ENCODE measurements around the gene HOXB6. TPM values are rescaled to one million over a fixed set of nuclear protein-coding genes. Genes with fewer than 3 reads are reported as not detected.

HOXB6 gene
- total RNA-seq, 4 donors from 2014 or later = 34.3 to 98.4 (median 66.7) TPM

DNA sequence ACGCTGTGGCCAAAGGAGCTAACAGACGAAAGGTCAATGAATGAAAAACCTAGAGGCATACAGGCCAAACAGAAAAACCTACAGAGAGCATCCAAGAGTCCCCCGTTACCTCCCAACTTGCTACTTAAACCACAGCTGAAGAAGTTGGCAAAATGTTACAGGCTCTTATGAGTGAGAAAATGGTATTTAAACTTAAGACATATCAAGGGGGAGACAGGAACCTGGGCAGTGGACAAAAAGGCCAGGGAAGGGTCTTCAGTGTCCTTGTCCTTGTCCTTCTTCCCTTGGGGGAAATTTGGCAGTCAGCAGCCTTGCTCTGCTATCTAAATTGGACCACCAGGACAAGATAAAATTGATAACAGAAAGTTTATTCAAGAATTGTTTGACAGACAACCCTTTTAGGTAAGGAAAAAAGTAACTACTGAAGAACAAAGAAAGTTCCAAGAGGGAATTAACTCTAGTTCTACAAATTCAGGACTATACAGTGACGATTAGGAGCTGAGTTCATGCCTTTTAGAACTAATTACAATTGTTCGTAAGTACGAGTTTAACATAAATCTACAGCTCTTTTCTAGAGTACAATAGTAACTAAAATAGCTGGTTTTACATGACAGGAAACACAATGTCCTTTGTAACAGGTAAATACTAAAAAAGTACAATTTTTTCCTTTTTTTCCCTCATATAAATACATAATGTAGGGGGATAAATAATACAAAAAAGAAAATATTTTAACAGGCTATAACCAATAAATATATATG, 56.1 kb downstream of the HOXB6 start:
- DNase-seq = no peak
- TF ChIP-seq, protein P1, sequence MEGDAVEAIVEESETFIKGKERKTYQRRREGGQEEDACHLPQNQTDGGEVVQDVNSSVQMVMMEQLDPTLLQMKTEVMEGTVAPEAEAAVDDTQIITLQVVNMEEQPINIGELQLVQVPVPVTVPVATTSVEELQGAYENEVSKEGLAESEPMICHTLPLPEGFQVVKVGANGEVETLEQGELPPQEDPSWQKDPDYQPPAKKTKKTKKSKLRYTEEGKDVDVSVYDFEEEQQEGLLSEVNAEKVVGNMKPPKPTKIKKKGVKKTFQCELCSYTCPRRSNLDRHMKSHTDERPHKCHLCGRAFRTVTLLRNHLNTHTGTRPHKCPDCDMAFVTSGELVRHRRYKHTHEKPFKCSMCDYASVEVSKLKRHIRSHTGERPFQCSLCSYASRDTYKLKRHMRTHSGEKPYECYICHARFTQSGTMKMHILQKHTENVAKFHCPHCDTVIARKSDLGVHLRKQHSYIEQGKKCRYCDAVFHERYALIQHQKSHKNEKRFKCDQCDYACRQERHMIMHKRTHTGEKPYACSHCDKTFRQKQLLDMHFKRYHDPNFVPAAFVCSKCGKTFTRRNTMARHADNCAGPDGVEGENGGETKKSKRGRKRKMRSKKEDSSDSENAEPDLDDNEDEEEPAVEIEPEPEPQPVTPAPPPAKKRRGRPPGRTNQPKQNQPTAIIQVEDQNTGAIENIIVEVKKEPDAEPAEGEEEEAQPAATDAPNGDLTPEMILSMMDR (IDR thresholded peaks at IDR 0.05) = no peak
- no peak for TF ChIP-seq POLR2A (IDR thresholded peaks at IDR 0.05)
- no peak overlapping the region for H3K4me3 ChIP-seq
- H3K4me1 ChIP-seq = peaks cover 0 to 46% (median 0%) of the 10 kb centered on the region in 4 donors
- H3K9me3 ChIP-seq = no peaks in the 10 kb centered on the region
- peaks cover 0 to 23% (median 3%) of the 10 kb centered on the region in 3 donors for H3K36me3 ChIP-seq
- peak overlapping the region; percentile 40 to 96 (median 62) for H3K27ac ChIP-seq
- no peaks in the 10 kb centered on the region for H3K27me3 ChIP-seq

DNA sequence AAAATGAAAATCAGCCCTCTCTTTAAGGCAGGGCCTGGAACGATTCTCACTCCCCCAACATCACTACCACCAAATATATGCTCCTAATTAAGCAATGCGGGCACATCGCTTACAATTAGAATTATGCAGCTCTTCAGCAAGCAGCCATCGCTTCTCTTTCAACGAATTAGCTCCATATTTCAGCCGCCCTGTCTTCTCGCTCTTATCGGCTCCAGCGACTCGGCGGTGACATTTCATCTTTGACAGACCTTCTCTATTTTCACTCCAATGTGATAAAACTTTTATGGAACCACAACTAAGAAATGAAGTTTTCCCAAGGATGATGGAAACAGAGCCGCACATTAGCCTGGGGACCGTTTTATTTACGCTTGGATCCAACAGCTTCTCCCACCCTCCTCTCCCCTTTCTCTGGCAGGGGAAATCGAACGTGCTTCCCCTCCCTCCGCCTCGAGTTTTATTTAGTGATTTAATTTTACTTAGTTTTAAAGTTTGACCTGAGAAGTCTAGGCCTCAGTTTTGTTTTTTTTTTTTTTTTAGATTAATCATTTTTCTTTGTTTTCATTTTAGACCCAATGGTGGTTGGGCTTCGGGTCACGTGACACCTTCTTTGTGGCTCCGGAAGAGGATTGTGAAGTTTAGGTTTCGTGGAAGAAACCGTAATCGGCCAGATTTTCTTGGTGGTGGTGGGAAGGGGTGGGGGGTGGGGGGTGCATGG, 56.8 kb downstream of the HOXB6 start:
- H3K4me1 ChIP-seq = peaks cover 0 to 42% (median 2%) of the 10 kb centered on the region in 4 donors
- H3K4me3 ChIP-seq = peak overlapping the region in 1 of 4 donors; percentile 21
- peaks cover 0 to 23% (median 3%) of the 10 kb centered on the region in 3 donors for H3K36me3 ChIP-seq
- H3K27ac ChIP-seq = peak overlapping the region; percentile 58 to 96 (median 78)
- no peaks in the 10 kb centered on the region for H3K27me3 ChIP-seq
- peak in 2 of 3 donors; percentile 51 to 71 for DNase-seq
- TF ChIP-seq, protein P1 (IDR thresholded peaks at IDR 0.05) = no peak
- no peak for TF ChIP-seq POLR2A (IDR thresholded peaks at IDR 0.05)
- no peaks in the 10 kb centered on the region for H3K9me3 ChIP-seq

DNA sequence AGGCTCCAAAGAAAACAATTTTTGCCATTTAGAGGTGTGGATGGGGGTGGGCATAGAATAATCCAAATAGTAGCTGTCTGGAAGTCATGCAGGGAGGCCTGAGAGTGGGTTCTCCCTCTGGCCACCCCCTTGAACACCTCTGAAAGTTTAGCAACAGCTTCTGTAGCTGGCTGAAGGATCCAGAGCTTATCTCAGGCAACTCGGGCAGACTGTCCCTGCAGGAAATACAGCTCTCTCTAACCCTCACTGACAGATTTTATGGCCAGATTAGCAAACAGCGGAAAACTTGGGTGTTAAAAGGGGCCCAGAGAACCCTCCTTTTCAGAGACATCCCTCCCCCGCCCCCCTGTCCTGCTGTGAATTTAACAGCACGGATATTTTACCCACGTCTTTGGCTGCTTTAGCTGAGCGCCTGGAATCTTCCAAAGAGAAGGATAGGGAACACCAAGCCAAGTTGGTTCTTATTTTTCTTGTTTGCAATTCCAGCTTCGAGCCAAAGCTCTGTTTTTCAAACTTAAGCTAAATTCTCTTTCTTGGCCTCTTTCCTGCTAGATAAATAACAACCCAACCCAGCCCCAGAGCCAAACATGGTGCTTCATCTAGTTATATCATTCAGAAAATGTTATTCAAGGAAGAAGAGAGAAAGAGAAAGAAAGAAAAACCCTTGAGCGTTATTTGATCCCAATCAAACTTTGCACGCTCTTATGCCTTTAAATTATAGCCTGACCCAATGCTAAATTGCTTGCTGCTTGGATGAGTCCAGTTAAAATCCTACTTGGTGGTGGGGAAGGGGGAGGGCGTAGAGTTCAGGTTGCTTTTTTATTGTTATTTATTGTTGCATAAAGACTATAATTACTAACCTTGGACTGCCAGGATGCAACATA, 57.6 kb downstream of the HOXB6 start:
- TF ChIP-seq, protein P1 (IDR thresholded peaks at IDR 0.05) = no peak
- no peak for TF ChIP-seq POLR2A (IDR thresholded peaks at IDR 0.05)
- H3K27ac ChIP-seq = peak overlapping the region; percentile 58 to 96 (median 78)
- no peaks in the 10 kb centered on the region for H3K27me3 ChIP-seq
- H3K36me3 ChIP-seq = peaks cover 0 to 23% (median 3%) of the 10 kb centered on the region in 3 donors
- H3K4me3 ChIP-seq = peak overlapping the region in 1 of 4 donors; percentile 21
- DNase-seq = no peak
- no peaks in the 10 kb centered on the region for H3K9me3 ChIP-seq
- H3K4me1 ChIP-seq = peaks cover 0 to 36% (median 2%) of the 10 kb centered on the region in 4 donors

DNA sequence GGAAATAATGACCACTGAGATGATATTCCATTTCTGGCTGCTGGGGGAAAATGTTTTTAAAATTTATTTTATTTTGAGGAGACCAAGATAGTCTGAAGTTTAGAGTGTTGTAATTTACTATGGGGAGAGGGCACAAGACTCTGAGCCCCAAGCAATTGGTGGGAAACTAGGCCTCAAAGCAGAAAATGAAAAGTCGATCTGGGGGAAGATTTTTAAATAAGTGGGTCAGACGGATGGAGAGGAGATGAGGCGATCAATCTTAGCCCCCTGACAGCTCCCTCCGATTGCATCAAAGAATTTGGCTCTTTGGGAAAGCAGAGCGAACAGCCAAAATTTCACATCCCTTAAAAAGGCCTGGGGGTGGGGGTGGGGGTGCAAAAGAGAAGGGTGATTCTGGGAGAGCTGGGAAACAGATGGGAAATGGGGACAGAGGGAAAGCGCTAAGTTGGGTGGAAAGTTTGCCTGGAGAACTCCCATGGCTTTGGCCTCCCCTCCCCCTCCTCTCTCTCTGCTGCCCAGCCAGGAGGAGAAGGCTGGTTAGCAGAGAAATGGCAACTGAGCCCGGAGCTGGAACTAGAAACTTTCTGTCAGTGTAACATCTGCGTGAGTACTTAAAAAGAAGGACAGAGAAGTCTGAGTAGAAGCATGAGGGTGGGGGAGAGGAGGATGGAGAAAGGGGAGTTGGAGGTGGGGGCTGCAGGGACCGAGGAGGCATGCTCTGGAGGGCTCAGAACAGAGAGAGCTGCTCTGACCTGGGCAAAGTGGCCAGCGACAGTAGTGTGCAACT, 58.5 kb downstream of the HOXB6 start:
- H3K27me3 ChIP-seq = no peaks in the 10 kb centered on the region
- no peak for TF ChIP-seq POLR2A (IDR thresholded peaks at IDR 0.05)
- TF ChIP-seq, protein P1 (IDR thresholded peaks at IDR 0.05) = no peak
- H3K27ac ChIP-seq = peak overlapping the region; percentile 76 to 96 (median 87)
- H3K36me3 ChIP-seq = peaks cover 0 to 16% (median 3%) of the 10 kb centered on the region in 3 donors
- H3K4me1 ChIP-seq = peaks cover 0 to 32% (median 2%) of the 10 kb centered on the region in 4 donors
- DNase-seq = no peak
- H3K9me3 ChIP-seq = no peaks in the 10 kb centered on the region
- H3K4me3 ChIP-seq = no peak overlapping the region

Small RNAs within 50 kb of the gene (small RNA-seq; reads per million reads assigned to genes)
- gene MIR196A1 = 12.4 to 44.4 reads per million in 2 donors

Other genes starting within 250 kb of the HOXB6 start
- 10 to 100 TPM in 1 of 4 donors, 1 to 10 TPM in 3; 3.1 to 17.3 (median 6.5) TPM for gene SKAP1, start 174.8 kb downstream of the HOXB6 start, total RNA-seq
- gene HOXB1, start 74.0 kb downstream of the HOXB6 start, total RNA-seq = not detected
- 1 to 10 TPM; 1.4 to 9.6 (median 4.1) TPM for gene HOXB2, start 59.9 kb downstream of the HOXB6 start, total RNA-seq
- 1 to 10 TPM; 1.8 to 6.6 (median 5.1) TPM for gene HOXB4, start 26.6 kb downstream of the HOXB6 start, total RNA-seq
- gene HOXB3, start 14.7 kb downstream of the HOXB6 start, total RNA-seq = 10 to 100 TPM; 37.0 to 89.3 (median 65.4) TPM
- gene HOXB5, start 11.2 kb downstream of the HOXB6 start, total RNA-seq = 10 to 100 TPM in 3 of 4 donors, 1 to 10 TPM in 1; 7.7 to 22.5 (median 15.0) TPM
- gene HOXB7, start 6.0 kb upstream of the HOXB6 start, total RNA-seq = 10 to 100 TPM; 10.7 to 22.8 (median 19.0) TPM
- 10 to 100 TPM in 3 of 4 donors, 1 to 10 TPM in 1; 1.8 to 21.2 (median 14.9) TPM for gene HOXB8, start 10.3 kb upstream of the HOXB6 start, total RNA-seq
- gene HOXB9, start 21.4 kb upstream of the HOXB6 start, total RNA-seq = 10 to 100 TPM; 13.7 to 47.5 (median 24.9) TPM
- not detected for gene PRAC1, start 117.5 kb upstream of the HOXB6 start, total RNA-seq
- gene PRAC2, start 118.2 kb upstream of the HOXB6 start, total RNA-seq = not detected
- under 1 TPM in 1 of 4 donors, not detected in 3; 0.54 TPM for gene HOXB13, start 123.8 kb upstream of the HOXB6 start, total RNA-seq
- 1 to 10 TPM in 3 of 4 donors, not detected in 1; 1.1 to 7.5 (median 1.5) TPM for gene TTLL6, start 212.2 kb upstream of the HOXB6 start, total RNA-seq
- gene CALCOCO2, start 226.0 kb upstream of the HOXB6 start, total RNA-seq = 100 to 1,000 TPM; 124 to 334 (median 163) TPM